Fibroblast of upper back skin (primary cell): ENCODE results near the gene BRMS1L.

Experiments used
- DNase-seq: peaks from one replicate; pipeline ENCODE4 v3.0.0-alpha.2; 2013

The BRMS1L gene

GRCh38 chr14:35875296-35875695 lies 49.2 kb downstream of the BRMS1L start:
- DNase-seq, result no peak

GRCh38 chr14:35877276-35877675 lies 51.1 kb downstream of the BRMS1L start:
- DNase-seq, result no peak

GRCh38 chr14:35878272-35879150 lies 52.4 kb downstream of the BRMS1L start:
- peak; percentile 94 for DNase-seq

GRCh38 chr14:35879151-35879648 lies 53.1 kb downstream of the BRMS1L start:
- DNase-seq, result peak; percentile 23

GRCh38 chr14:35879654-35880249 lies 53.6 kb downstream of the BRMS1L start:
- DNase-seq, result no peak

- no peak for DNase-seq
Measured at GRCh38 chr14:35881280-35881679, 55.1 kb downstream of the BRMS1L start.

- DNase-seq, result peak; percentile 15
Measured at GRCh38 chr14:35883677-35884293, 57.6 kb downstream of the BRMS1L start.

- no peak for DNase-seq
Measured at GRCh38 chr14:35890308-35890707, 64.2 kb downstream of the BRMS1L start.

- no peak for DNase-seq
Measured at GRCh38 chr14:35895256-35895655, 69.1 kb downstream of the BRMS1L start.

- DNase-seq, result no peak
Measured at GRCh38 chr14:35897616-35898111, 71.5 kb downstream of the BRMS1L start.

GRCh38 chr14:35898217-35898775 lies 72.2 kb downstream of the BRMS1L start:
- DNase-seq, result no peak

- no peak for DNase-seq
Measured at GRCh38 chr14:35900741-35901140, 74.6 kb downstream of the BRMS1L start.

GRCh38 chr14:35909665-35910064 lies 83.5 kb downstream of the BRMS1L start:
- no peak for DNase-seq

- no peak for DNase-seq
Measured at GRCh38 chr14:35910191-35910590, 84.1 kb downstream of the BRMS1L start.

GRCh38 chr14:35911097-35911496 lies 85.0 kb downstream of the BRMS1L start:
- DNase-seq, result no peak

- DNase-seq, result no peak
Measured at GRCh38 chr14:35915185-35915584, 89.0 kb downstream of the BRMS1L start.

- no peak for DNase-seq
Measured at GRCh38 chr14:35915775-35916174, 89.6 kb downstream of the BRMS1L start.
